HFF-Myc (cell line): ENCODE data around the gene PHEX.
A peak's percentile ranks its signal among the peaks of the same experiment; 100 is the strongest.

Experiments used
- DNase-seq: peaks from one replicate; pipeline ENCODE4 v3.0.0-alpha.2; 2011; ENCODE audit warnings: low read depth; ENCODE audit errors: extremely low read depth
- H3K4me3 ChIP-seq: replicated peaks from 2 replicates; pipeline ENCODE4 v1.5.1; 2011; ENCODE audit warnings: low read depth, mild to moderate bottlenecking, control low read depth, low read length
- TF ChIP-seq, protein P1 (sequence below): IDR thresholded peaks from 2 replicates; pipeline ENCODE4 v1.5.1; 2012; ENCODE audit warnings: mild to moderate bottlenecking, low read depth, low read length, control low read depth; ENCODE audit errors: missing control alignments

Gene PHEX

DNA sequence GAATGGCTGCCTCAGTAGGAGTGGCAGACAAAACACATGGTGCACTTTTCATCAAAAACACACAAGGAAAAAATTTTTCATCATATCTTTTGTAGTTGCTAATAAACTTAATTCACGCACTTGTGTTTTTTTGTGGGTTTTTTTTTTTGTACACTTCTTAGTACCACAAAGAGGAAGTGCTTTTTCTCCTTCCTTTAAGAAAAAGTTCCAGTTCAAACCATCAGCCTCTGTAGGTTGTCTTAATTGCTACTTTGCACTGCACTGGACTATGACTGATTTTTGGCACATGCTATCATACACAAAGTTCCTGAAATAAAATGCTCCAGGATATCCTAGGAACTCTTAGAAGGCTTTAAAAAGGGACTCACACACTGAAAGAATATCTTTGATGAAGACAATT lies at the start of gene PHEX:
Gene PHEX (plus strand): TSS at position 242 of the 400 bp plus-strand sequence. CDS start 681 bp downstream, outside the sequence.
- no peak within 1 kb of the TSS for H3K4me3 ChIP-seq
- TF ChIP-seq, protein P1, sequence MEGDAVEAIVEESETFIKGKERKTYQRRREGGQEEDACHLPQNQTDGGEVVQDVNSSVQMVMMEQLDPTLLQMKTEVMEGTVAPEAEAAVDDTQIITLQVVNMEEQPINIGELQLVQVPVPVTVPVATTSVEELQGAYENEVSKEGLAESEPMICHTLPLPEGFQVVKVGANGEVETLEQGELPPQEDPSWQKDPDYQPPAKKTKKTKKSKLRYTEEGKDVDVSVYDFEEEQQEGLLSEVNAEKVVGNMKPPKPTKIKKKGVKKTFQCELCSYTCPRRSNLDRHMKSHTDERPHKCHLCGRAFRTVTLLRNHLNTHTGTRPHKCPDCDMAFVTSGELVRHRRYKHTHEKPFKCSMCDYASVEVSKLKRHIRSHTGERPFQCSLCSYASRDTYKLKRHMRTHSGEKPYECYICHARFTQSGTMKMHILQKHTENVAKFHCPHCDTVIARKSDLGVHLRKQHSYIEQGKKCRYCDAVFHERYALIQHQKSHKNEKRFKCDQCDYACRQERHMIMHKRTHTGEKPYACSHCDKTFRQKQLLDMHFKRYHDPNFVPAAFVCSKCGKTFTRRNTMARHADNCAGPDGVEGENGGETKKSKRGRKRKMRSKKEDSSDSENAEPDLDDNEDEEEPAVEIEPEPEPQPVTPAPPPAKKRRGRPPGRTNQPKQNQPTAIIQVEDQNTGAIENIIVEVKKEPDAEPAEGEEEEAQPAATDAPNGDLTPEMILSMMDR, result no peak
- DNase-seq, result no peak

DNA sequence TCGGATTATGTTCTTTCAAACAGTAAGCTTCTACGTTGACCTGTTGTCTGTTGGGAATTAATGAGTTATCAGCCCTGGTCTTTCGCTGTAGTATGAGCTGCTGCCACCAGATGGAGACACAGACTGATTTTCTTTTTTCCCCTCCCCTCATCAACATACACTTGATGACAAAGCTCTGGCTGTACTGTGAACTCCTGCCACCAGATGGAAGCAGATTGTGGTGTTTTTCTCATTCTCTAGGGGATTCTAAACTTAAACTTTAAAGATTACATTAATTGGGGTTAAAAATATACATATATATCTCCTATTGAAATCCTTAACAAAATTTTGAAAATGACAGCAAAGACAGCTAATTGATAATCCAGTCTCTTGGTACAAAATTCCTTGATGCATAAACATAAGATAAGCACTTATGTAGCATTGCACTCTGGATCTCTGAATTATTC lies 46.8 kb upstream of the PHEX start:
- TF ChIP-seq, protein P1, result peak; percentile 71
- H3K4me3 ChIP-seq, result no peak overlapping the region
- DNase-seq, result peak; percentile 56

DNA sequence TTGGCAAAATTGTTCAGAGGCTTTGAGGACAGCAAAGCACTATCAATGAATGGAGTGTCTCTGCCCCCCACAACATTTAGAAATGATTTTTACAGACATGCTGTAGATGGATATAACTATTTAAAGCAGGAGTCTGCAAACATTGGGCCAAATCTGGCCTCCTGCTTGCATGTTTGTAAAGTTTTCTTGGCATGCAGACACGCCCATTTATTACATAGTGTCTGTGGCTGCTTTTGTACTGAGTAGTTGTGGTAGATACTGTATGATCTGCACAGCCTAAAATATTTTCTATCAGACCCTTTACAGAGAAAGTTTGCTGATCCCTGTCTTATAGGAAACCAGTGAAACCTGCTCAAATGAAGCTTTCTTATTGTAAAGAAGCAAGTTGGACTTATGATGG lies 45.5 kb upstream of the PHEX start:
- TF ChIP-seq, protein P1, result no peak
- H3K4me3 ChIP-seq, result no peak overlapping the region
- no peak for DNase-seq

DNA sequence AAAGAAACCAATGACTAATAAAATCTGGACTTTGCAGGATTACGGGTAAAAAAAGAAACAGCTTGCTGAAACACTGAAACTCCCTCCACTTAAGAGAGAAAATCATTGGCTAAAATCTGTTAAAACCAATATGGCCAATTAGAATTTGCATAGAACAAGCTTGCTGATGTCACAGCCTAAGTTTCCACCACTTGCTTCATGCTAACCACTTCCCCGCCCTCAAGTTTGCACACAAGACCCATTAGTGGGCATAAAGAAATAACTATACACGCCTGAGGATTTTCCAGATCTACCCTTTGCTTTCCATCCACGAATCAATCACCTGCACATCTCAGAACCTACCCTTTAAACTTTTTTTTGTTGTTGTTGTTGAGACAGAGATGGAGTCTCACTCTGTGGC lies 42.7 kb upstream of the PHEX start:
- no peak overlapping the region for H3K4me3 ChIP-seq
- TF ChIP-seq, protein P1, result no peak
- no peak for DNase-seq

DNA sequence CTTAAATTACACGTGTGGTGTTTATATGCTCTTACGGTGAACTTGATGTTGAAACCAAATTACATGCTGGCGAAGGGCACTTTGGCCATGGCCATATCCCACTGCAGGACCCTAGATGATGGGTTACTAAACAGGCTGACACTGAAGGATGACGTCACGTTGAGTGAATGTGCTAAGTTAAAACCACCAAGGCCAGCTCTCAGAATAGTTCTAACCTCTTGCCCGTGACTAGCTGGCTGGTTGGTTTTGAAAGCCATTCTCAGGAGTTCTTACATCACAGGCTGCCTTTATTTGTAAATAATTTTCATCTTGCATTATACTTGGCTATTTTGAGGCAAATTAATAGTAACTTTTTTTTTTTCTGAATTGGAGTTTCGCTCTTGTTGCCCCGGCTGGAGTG lies 41.3 kb upstream of the PHEX start:
- TF ChIP-seq, protein P1, result no peak
- DNase-seq, result no peak
- H3K4me3 ChIP-seq, result no peak overlapping the region

DNA sequence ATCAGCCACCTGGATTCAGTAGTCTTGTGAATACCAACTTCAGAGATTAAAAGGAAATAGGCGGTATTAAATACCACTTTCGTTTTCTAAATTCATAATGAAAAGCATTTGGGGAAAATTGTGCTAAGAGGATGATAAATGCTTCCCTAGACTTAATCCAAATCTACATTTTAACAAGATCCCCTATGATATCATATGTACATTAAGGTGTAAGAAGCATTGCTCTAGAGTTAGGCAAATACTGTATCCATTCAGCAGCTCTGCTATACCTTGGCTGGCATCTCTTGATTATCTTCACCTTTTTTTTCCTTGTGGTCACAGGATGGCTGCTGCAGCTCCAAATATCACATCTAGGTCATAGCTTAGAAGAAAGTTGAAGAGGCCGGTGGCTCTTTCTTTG lies 40.6 kb upstream of the PHEX start:
- no peak for DNase-seq
- H3K4me3 ChIP-seq, result no peak overlapping the region
- TF ChIP-seq, protein P1, result no peak

DNA sequence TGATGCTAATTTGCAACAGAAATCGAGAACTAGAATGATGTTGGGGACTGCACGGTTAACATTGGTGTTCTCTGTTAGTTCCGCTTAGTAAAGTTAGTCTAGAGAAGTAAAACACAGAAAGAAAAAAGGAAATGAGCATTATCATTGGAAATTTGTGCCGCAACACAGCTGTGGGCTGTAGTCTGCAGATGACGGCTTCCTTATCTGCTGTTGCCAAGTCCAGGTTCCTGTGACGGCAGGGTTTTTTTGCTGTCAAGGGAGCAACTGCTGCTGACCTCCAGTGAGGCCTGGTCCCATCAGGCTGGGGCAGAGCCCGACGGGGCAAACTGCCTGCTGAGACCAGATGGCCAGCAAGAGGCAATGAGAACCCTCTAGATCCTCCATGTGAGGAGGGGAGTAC lies 38.9 kb upstream of the PHEX start:
- no peak overlapping the region for H3K4me3 ChIP-seq
- TF ChIP-seq, protein P1, result no peak
- no peak for DNase-seq
